ENCODE results near the gene SLC66A1.

The SLC66A1 gene

DNA sequence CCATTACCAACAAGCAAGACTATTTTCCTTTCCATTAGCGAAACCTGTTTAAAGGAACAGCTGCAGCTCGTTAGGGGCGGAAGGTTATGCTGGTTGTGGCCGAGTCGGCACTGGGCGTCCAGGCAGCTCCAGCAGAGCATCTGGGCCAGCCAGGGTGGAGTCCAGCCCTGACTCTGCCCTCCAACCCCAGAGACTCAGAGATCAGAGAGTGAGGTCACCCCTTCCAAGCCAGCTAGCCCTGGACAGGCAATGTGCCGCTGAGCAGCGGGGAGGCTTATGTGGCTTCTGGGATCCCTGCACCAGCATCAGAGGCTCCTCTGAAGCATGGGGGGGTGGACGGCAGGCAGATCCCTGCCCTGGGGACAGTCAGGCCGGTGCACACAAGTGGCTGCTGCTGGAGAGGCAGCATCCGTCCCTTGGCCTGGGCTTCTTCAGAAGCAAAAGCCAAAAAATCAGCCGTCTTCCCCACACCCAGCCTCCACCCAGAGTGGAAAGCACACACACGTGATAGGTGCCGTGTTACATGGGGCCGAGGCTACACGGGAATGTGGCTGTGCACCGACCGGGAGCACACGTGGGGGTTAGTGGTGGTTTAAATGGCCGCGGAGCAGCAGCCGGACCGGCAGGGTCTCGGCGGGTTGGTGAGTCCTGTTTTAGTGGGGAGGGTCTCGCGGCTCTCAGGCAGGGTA is 30.1 kb downstream of the SLC66A1 start:
- TF ChIP-seq, protein P1, sequence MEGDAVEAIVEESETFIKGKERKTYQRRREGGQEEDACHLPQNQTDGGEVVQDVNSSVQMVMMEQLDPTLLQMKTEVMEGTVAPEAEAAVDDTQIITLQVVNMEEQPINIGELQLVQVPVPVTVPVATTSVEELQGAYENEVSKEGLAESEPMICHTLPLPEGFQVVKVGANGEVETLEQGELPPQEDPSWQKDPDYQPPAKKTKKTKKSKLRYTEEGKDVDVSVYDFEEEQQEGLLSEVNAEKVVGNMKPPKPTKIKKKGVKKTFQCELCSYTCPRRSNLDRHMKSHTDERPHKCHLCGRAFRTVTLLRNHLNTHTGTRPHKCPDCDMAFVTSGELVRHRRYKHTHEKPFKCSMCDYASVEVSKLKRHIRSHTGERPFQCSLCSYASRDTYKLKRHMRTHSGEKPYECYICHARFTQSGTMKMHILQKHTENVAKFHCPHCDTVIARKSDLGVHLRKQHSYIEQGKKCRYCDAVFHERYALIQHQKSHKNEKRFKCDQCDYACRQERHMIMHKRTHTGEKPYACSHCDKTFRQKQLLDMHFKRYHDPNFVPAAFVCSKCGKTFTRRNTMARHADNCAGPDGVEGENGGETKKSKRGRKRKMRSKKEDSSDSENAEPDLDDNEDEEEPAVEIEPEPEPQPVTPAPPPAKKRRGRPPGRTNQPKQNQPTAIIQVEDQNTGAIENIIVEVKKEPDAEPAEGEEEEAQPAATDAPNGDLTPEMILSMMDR (IDR thresholded peaks at IDR 0.05; ENCODE audit: low read depth, low read length): no peak
- no peak overlapping the region for H3K4me3 ChIP-seq (ENCODE audit: low read depth, low read length)

DNA sequence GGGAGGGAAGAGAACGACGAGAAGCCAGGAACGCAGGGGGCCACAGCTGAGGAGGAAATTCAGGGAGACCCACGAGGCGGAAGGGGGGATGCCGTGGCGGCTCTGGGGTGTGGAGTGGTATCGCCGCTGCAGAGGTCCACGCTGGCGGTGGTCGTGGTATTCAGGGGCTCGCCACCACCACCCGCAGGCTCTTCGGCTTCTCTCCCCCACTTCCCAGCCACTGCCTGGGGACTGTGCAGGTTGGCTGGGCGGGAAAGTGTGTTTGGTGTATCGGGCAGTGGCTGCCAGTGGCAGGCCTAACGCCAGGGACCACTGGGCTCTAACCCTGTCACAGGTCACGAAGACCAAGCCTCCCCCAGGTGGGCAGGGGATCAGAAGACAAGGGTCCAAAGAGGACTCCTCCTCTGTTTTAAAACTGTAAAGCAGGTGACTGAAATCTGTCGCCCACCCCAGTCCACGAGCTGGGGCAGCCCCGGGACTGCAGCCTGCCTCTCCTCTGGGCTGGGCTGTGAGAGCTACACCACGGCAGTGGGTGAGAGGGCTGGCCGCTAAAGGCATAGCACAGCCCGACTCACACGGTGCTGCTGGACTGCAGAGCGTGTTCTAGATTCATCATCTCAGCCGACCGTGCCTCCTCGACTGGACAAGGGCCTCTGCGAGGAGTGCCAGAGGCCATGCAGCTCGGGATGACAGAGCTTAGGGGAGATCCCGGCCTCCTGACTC is 30.9 kb downstream of the SLC66A1 start:
- no peak overlapping the region for H3K4me3 ChIP-seq (ENCODE audit: low read depth, low read length)
- TF ChIP-seq, protein P1 (IDR thresholded peaks at IDR 0.05; ENCODE audit: low read depth, low read length): no peak

DNA sequence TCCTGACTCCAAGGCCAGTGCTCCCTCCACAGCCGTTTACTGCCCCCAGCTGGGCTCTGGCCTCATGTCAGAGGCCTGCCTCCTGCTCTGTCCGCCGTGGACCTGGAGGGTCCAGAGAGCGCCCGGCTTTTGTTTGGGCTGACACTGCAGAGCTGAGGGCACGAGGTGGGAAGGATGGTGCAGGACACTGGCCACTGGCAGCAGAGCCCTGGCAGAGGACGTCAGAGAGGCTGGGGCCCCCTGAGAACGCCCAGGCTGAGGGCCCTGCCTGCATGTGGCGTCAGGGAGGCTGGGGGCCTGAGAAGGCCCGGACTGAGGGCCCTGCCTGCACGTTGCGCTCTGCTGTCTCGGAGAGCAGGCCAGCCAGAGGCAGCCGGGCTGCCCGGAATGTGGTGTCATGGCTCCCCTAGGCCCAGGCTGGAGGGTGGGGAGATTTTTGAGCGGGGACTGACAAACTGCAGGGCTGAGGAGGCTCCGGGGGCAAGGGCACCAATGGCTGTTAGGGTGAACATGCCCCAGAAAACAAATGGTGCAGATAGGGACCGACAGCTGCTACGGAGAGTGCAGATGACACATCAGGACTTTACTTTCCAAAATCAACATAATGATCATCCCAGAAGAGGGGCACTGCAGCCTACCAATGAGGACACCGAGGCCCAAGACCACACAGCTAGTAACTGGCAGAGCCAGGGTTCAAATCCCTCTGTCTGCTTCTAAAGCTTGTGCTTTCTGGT is 31.7 kb downstream of the SLC66A1 start:
- TF ChIP-seq, protein P1 (IDR thresholded peaks at IDR 0.05; ENCODE audit: low read depth, low read length): no peak
- H3K4me3 ChIP-seq (ENCODE audit: low read depth, low read length): no peak overlapping the region

DNA sequence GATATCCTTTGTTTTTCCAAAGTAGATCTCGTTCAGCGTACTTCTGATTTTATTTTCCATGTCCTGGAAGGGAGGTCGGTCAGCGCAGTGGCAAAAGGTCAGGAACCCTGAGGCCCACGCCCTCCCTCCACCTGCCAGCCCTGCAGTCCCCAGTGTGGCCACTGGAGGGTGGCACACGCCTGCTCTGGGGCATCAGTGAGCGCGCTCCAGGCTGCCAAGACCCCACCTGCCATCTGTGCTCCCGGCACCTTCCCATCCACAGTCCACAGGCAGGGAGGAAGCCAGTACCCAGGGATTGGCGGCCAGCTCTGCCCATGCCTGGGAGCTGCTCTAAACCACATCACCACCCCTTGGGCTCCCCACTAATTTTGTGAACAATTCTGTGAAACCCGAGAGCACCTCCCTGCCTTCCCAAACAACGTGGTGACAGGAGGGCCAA is 32.3 kb downstream of the SLC66A1 start:
- H3K4me3 ChIP-seq (ENCODE audit: low read depth, low read length): no peak overlapping the region
- TF ChIP-seq, protein P1 (IDR thresholded peaks at IDR 0.05; ENCODE audit: low read depth, low read length): peak; percentile 94

DNA sequence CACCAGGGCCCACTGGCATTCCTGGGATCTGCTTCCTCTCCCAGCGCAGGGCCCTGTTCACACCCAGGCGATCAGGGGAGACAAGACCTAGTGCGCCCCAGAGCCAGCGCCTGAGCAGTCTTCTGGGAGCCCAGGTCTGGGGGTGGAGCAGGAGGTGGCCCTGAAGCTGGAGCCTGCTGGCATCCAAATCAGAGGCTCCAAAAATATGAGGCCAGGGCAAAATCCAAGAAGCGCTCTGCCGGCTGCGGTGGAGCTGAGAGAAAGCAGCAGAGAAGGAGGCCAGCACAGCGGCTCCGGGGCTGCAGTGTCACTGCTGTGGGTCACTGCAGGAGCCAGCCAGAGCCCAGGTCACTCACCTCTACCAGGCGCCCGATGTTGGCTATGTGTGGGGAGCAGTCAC is 32.7 kb downstream of the SLC66A1 start:
- H3K4me3 ChIP-seq (ENCODE audit: low read depth, low read length): no peak overlapping the region
- TF ChIP-seq, protein P1 (IDR thresholded peaks at IDR 0.05; ENCODE audit: low read depth, low read length): no peak

DNA sequence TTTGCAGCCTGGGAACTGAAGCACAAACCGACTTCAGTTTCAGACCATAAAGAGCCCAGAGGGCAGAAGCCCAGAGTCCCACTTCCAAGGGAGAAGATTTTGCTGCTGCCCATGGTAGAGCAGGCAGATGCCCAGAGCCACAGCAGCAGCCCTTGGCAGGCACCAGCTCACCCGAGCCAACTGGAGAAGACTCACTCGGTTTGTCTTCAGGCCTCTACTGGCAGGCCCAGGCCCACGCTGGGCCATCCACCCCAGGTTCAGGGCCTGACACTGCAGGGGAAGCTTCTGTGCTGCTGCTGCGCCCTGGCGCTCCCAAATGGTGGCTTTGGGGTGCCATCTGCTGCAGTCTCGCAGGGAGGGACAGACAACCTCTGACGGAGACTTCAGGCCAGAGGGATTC is 33.3 kb downstream of the SLC66A1 start:
- H3K4me3 ChIP-seq (ENCODE audit: low read depth, low read length): no peak overlapping the region
- TF ChIP-seq, protein P1 (IDR thresholded peaks at IDR 0.05; ENCODE audit: low read depth, low read length): no peak
